Upper lobe of left lung (tissue), 6 donors: ENCODE results near the gene NAA30. TPM values are rescaled to one million over a fixed set of nuclear protein-coding genes. Genes with fewer than 3 reads are reported as not detected.
"Not testable (repeated sequence)": the region's sequence is repeated elsewhere in the genome, so short reads cannot be mapped to it uniquely, and the experiment has no call there.

ENCODE experiments used
- ATAC-seq, 2 donors: fragments of 200-7000 bp; cut with Tn5 transposase; one replicate each; pipeline ENCODE4 v1.9.1; 2022; ENCODE audit warnings: mild to moderate bottlenecking in 2 of 2, moderate library complexity in 2 of 2; ENCODE audit not compliant: low FRiP score in 2 of 2
- DNase-seq, 2 donors: peaks; one replicate each; pipeline ENCODE4 v3.0.0-alpha.2; 2019 to 2020
- H3K27ac ChIP-seq, 4 donors: fragments of 200-600 bp; sonication (generic); one replicate each; pipeline ENCODE4 v1.5.1; 2016 to 2019
- H3K27me3 ChIP-seq, 4 donors: fragments of 200-600 bp; sonication (generic); one replicate each; pipeline ENCODE4 v1.5.1; 2017 to 2019
- H3K36me3 ChIP-seq, 4 donors: fragments of 200-600 bp; sonication (generic); one replicate each; pipeline ENCODE4 v1.5.1; 2016 to 2019
- H3K4me1 ChIP-seq, 4 donors: fragments of 200-600 bp; sonication (generic); one replicate each; pipeline ENCODE4 v1.5.1; 2018 to 2019
- H3K4me3 ChIP-seq, 4 donors: fragments of 200-600 bp; sonication (generic); one replicate each; pipeline ENCODE4 v1.5.1; 2017 to 2019; ENCODE audit warnings: mild to moderate bottlenecking in 2 of 4, moderate library complexity in 1 of 4
- H3K9me3 ChIP-seq, 4 donors: fragments of 200-600 bp; sonication (generic); one replicate each; pipeline ENCODE4 v1.5.1; 2018 to 2019
- EP300 ChIP-seq, 4 donors: sonication (generic); formaldehyde crosslinking; IDR thresholded peaks; one replicate each; pipeline ENCODE4 v1.5.1; 2017; ENCODE audit warnings: antibody characterized with exemption in 4 of 4, control low read depth in 2 of 4
- POLR2A ChIP-seq, 4 donors: fragments of 450-650 bp; IDR thresholded peaks; one replicate each; pipeline ENCODE4 v1.5.1; 2016 to 2017; ENCODE audit warnings: antibody characterized with exemption in 4 of 4, mild to moderate bottlenecking in 2 of 4
- POLR2AphosphoS5 ChIP-seq, 2 donors: sonication (generic); formaldehyde crosslinking; IDR thresholded peaks; one replicate each; pipeline ENCODE4 v1.5.1; 2017; ENCODE audit warnings: antibody characterized with exemption in 2 of 2
- WGBS, 2 donors: methylation state at CpG; one replicate each; pipeline ENCODE4 v1.1.5; 2017 to 2018; 5-methylcytosine and 5-hydroxymethylcytosine counted together
- total RNA-seq, 6 donors: library from RNA; depleted of rRNA in 4 of 6; stranded (reverse); fragments of >200 nt in 4 of 6; gene quantifications; one replicate each; pipeline versions ENCODE4 v1.1.0 to v1.2.1, GENCODE V29; 2016 to 2021
- TF ChIP-seq, protein P1 (sequence below), 6 experiments: fragments of 450-650 bp in 4 of 6; fragments of 200-600 bp in 2 of 6; sonication (generic) in 2 of 6; IDR thresholded peaks; one replicate each; pipeline ENCODE4 v1.5.1; 2016 to 2019; ENCODE audit warnings: antibody characterized with exemption in 6 of 6
- donor health status: DM: no; HTN: no; CAD: no; lungs with moderate emphysema.
- donor health status: DM: no; HTN: yes; CAD: no; lungs with severe emphysema.

Gene NAA30
- total RNA-seq, 6 donors from 2014 or later, result 3.0 to 23.9 (median 10.0) TPM

DNA sequence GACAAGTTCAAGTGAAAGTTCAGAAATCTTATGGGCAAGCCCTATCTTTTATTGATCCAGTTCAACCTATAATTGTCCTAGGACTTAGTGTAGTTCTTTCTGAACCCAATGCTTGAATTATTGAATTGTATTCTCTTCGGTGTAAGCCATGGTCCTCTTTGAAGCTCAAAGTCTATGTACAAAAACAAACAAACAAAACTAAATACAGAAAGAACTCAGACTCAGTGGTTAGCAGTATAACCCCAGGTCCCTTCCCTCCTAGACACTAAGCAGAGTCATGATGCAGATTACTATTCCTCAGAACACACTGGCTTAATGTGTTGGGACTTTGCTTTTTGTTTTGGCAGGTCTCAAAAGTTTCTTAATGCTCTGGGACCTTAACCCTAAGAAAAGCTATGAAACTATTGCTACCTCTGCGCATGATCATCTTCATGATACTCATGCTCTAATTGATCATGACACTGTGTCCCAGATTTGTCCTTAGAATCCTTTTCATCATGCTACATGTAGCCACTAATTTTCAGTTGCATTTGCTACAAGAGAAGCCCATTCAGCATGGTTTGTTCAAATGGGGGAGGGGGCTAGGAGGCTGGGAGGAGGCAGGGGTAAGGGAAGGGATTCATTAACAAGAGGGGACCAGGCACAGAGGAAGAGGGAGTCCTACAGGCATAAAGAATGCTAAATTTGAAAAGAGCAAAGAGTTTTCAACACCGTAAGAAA, 35.1 kb upstream of the NAA30 start:
- 58 to 74% methylated on average over 3 of the region's 3 CpGs for WGBS, 2 donors
- TF ChIP-seq EP300 (IDR thresholded peaks at IDR 0.05) (no peak), POLR2A (IDR thresholded peaks at IDR 0.05) (no peak), POLR2AphosphoS5 (IDR thresholded peaks at IDR 0.05) (no peak)
- TF ChIP-seq, protein P1, sequence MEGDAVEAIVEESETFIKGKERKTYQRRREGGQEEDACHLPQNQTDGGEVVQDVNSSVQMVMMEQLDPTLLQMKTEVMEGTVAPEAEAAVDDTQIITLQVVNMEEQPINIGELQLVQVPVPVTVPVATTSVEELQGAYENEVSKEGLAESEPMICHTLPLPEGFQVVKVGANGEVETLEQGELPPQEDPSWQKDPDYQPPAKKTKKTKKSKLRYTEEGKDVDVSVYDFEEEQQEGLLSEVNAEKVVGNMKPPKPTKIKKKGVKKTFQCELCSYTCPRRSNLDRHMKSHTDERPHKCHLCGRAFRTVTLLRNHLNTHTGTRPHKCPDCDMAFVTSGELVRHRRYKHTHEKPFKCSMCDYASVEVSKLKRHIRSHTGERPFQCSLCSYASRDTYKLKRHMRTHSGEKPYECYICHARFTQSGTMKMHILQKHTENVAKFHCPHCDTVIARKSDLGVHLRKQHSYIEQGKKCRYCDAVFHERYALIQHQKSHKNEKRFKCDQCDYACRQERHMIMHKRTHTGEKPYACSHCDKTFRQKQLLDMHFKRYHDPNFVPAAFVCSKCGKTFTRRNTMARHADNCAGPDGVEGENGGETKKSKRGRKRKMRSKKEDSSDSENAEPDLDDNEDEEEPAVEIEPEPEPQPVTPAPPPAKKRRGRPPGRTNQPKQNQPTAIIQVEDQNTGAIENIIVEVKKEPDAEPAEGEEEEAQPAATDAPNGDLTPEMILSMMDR (IDR thresholded peaks at IDR 0.05), result no peak
- Histone ChIP-seq H3K4me1 (no peaks in the 10 kb centered on the region), H3K9me3 (no peaks in the 10 kb centered on the region), H3K4me3 (no peak overlapping the region), H3K36me3 (no peaks in the 10 kb centered on the region), H3K27me3 (no peaks in the 10 kb centered on the region), H3K27ac (no peak overlapping the region)
- ATAC-seq, result no peak
- no peak for DNase-seq

- no peaks in the 10 kb centered on the region for H3K4me1 ChIP-seq
- H3K27me3 ChIP-seq, result no peaks in the 10 kb centered on the region
- DNase-seq (no peak), ATAC-seq (no peak)
- no peak overlapping the region for H3K4me3 ChIP-seq
- no peak for TF ChIP-seq EP300 (IDR thresholded peaks at IDR 0.05)
- TF ChIP-seq, protein P1 (IDR thresholded peaks at IDR 0.05), result no peak
- TF ChIP-seq POLR2A (IDR thresholded peaks at IDR 0.05), result no peak
- no peak for TF ChIP-seq POLR2AphosphoS5 (IDR thresholded peaks at IDR 0.05)
- H3K36me3 ChIP-seq, result no peaks in the 10 kb centered on the region
- no peak overlapping the region for H3K27ac ChIP-seq
- H3K9me3 ChIP-seq, result no peaks in the 10 kb centered on the region
These were observed 28.0 kb upstream of the NAA30 start for GRCh38 chr14:57362361-57362760.

GRCh38 chr14:57364659-57365450, 25.5 kb upstream of the NAA30 start:
- no peaks in the 10 kb centered on the region for H3K9me3 ChIP-seq
- H3K27me3 ChIP-seq, result no peaks in the 10 kb centered on the region
- ATAC-seq (no peak), DNase-seq (peak in 1 of 2 donors; percentile 6)
- no peak overlapping the region for H3K4me3 ChIP-seq
- TF ChIP-seq POLR2A (IDR thresholded peaks at IDR 0.05), result no peak
- no peak for TF ChIP-seq POLR2AphosphoS5 (IDR thresholded peaks at IDR 0.05)
- TF ChIP-seq, protein P1 (IDR thresholded peaks at IDR 0.05), result no peak
- no peak for TF ChIP-seq EP300 (IDR thresholded peaks at IDR 0.05)
- H3K27ac ChIP-seq, result no peak overlapping the region
- H3K36me3 ChIP-seq, result no peaks in the 10 kb centered on the region
- 61 to 73% methylated on average over 8 to 19 of the region's 19 CpGs for WGBS, 2 donors
- H3K4me1 ChIP-seq, result no peaks in the 10 kb centered on the region

DNA sequence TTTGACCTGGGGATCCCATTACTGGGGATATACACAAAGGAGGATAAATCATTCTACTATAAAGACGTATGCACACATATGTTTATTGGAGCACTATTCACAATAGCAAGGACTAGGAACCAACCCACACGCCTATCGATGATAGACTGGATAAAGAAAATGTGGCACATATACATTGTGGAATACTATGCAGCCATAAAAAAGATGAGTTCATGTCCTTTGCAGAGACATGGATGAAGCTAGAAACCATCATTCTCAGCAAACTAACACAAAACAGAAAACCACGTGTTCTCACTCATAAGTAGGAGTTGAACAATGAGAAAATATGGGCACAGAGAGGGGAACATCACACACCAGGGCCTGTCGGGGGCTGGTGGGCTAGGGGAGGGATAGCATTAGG, 20.2 kb upstream of the NAA30 start:
- not testable (repeated sequence) for H3K4me1 ChIP-seq, H3K9me3 ChIP-seq, H3K27me3 ChIP-seq, H3K27ac ChIP-seq, ATAC-seq, H3K4me3 ChIP-seq, H3K36me3 ChIP-seq, DNase-seq
- 91 to 93% methylated on average over 5 of the region's 5 CpGs for WGBS, 2 donors

DNA sequence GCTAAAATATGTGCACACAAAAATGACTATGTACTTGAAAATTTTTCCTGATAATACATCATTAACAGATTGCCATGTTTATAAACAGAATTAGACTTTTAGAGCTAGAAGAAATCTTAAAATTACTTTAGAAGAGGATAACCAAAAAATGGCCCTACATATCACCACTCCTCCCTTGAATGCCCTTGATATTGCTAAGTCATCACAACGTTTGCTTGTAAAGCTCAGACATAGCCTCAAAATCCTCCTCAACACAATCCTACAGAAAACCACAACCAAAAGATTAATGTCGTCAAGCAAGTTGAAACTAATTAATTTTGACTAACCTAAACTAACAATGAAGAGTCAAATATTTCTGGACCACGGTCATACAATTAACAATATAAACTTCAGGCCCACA, 19.4 kb upstream of the NAA30 start:
- no peaks in the 10 kb centered on the region for H3K4me1 ChIP-seq
- H3K36me3 ChIP-seq, result no peaks in the 10 kb centered on the region
- no peak overlapping the region for H3K27ac ChIP-seq
- H3K4me3 ChIP-seq, result no peak overlapping the region
- WGBS, 2 donors, result 49% methylated on average over 3 of the region's 3 CpGs
- no peaks in the 10 kb centered on the region for H3K9me3 ChIP-seq
- no peak for TF ChIP-seq POLR2A (IDR thresholded peaks at IDR 0.05)
- DNase-seq (no peak), ATAC-seq (no peak)
- H3K27me3 ChIP-seq, result no peaks in the 10 kb centered on the region
